Caco-2 (cell line): ENCODE measurements around the gene TMEM203. TPM values are rescaled to one million over a fixed set of nuclear protein-coding genes. Genes with fewer than 3 reads are reported as not detected.

Experiments used
- BruUV-seq: library from RNA; stranded (reverse); fragments of 400-500 nt; replicated peaks from 2 replicates; lab custom pipeline; 2021; lab: Mats Ljungman, UMichigan
- CTCF ChIA-PET: fragments of 300-600 bp; sonication (Branson Sonifier 250); formaldehyde crosslinking; loops from one replicate; lab custom pipeline; 2022; ENCODE audit warnings: antibody characterized with exemption; lab: Charles Lee
- POLR2A ChIA-PET: fragments of 300-600 bp; sonication (Branson Sonifier 250); formaldehyde crosslinking; loops from one replicate; lab custom pipeline; 2022; ENCODE audit warnings: antibody characterized with exemption; lab: Charles Lee
- DNase-seq, 2 experiments: peaks; one replicate each; pipeline versions ENCODE4 v3.0.0 to v3.0.0-alpha.2; 2020 to 2022
- H3K27me3 ChIP-seq: replicated peaks from 2 replicates; pipeline ENCODE4 v1.6.0; 2011; ENCODE audit warnings: low read length; ENCODE audit not compliant: control insufficient read depth, insufficient read depth
- H3K36me3 ChIP-seq: 2 replicates; pipeline ENCODE4 v1.5.1; 2011; ENCODE audit warnings: low read length; ENCODE audit not compliant: control insufficient read depth, insufficient read depth
- H3K4me1 ChIP-seq: fragments of 250-450 bp; sonication (Bioruptor Pico); 2 replicates; pipeline ENCODE4 v1.5.1; 2020; ENCODE audit warnings: mild to moderate bottlenecking
- H3K4me3 ChIP-seq: 2 replicates; pipeline ENCODE4 v1.5.1; 2011; ENCODE audit warnings: low read depth, mild to moderate bottlenecking, control low read depth, low read length
- H3K9me3 ChIP-seq: fragments of 250-450 bp; sonication (Bioruptor Pico); 2 replicates; pipeline ENCODE4 v1.5.1; 2020; ENCODE audit warnings: mild to moderate bottlenecking, moderate library complexity
- H3K27ac Mint-ChIP-seq: one replicate; pipeline ENCODE4 v1.8.0; 2022; ENCODE audit warnings: mixed read lengths; ENCODE audit not compliant: unreplicated experiment
- H3K27me3 Mint-ChIP-seq: one replicate; pipeline ENCODE4 v1.8.0; 2022; ENCODE audit warnings: mixed read lengths; ENCODE audit not compliant: insufficient read depth, unreplicated experiment
- H3K36me3 Mint-ChIP-seq: one replicate; pipeline ENCODE4 v1.8.0; 2022; ENCODE audit warnings: mild to moderate bottlenecking, mixed read lengths; ENCODE audit not compliant: insufficient read depth, unreplicated experiment
- H3K4me1 Mint-ChIP-seq: one replicate; pipeline ENCODE4 v1.8.0; 2022; ENCODE audit warnings: low read depth, mixed read lengths; ENCODE audit not compliant: unreplicated experiment
- H3K4me3 Mint-ChIP-seq: one replicate; pipeline ENCODE4 v1.8.0; 2022; ENCODE audit warnings: mild to moderate bottlenecking, moderate library complexity, mixed read lengths; ENCODE audit not compliant: unreplicated experiment
- H3K9me3 Mint-ChIP-seq: one replicate; pipeline ENCODE4 v1.8.0; 2022; ENCODE audit warnings: mixed read lengths; ENCODE audit not compliant: unreplicated experiment
- CTCF ChIP-seq, 2 experiments: fragments of 200-600 bp in 1 of 2; IDR thresholded peaks; 1 replicate in 1 of 2; 2 replicates in 1 of 2; pipeline versions ENCODE4 v1.5.1 to v1.8.0; 2011 to 2022; ENCODE audit warnings: antibody characterized with exemption in 1 of 2, control low read depth in 1 of 2, inconsistent platforms in 1 of 2, low read depth in 1 of 2, low read length in 1 of 2, mild to moderate bottlenecking in 1 of 2, moderate library complexity in 1 of 2; ENCODE audit not compliant: insufficient read depth in 1 of 2, severe bottlenecking in 1 of 2, unreplicated experiment in 1 of 2
- intact Hi-C: fragments of 100-400 bp; cut with micrococcal nuclease; formaldehyde crosslinking; loops from one replicate; pipeline ENCODE4 v1.10.0; 2022; ENCODE audit not compliant: unreplicated experiment
- total RNA-seq: library from RNA; stranded (reverse); gene quantifications from 2 replicates; pipeline ENCODE4 v1.2.3, GENCODE V29; 2022

Gene TMEM203
- total RNA-seq, 1 experiment from 2014 or later, result 38.4 TPM

GRCh38 chr9:137192859-137193258 lies 12.6 kb downstream of the TMEM203 start:
- Histone ChIP-seq H3K4me3 (no peak overlapping the region), H3K36me3 (peaks cover 2% of the 10 kb centered on the region), H3K9me3 (no peaks in the 10 kb centered on the region), H3K4me1 (peaks cover 20% of the 10 kb centered on the region), H3K27me3 (no peaks in the 10 kb centered on the region)
- intact Hi-C loops, result no loop called here
- no peak for TF ChIP-seq CTCF (IDR thresholded peaks at IDR 0.05; ENCODE audit: insufficient read depth in 1 of 2, low read depth in 1 of 2, low read length in 1 of 2, severe bottlenecking in 1 of 2, unreplicated experiment in 1 of 2)
- DNase-seq, result no peak
- Mint-ChIP-seq H3K27ac (no peak overlapping the region), H3K4me1 (peaks cover 15% of the 10 kb centered on the region), H3K4me3 (no peak overlapping the region), H3K36me3 (peaks cover 42% of the 10 kb centered on the region), H3K9me3 (no peaks in the 10 kb centered on the region), H3K27me3 (no peaks in the 10 kb centered on the region)
- CTCF ChIA-PET, result no interaction called here
- POLR2A ChIA-PET, result no interaction called here
- BruUV-seq, result no TSS peak

GRCh38 chr9:137192448-137192780 lies 13.0 kb downstream of the TMEM203 start:
- Mint-ChIP-seq H3K4me3 (no peak overlapping the region), H3K36me3 (peaks cover 46% of the 10 kb centered on the region), H3K4me1 (peaks cover 19% of the 10 kb centered on the region), H3K9me3 (no peaks in the 10 kb centered on the region), H3K27me3 (no peaks in the 10 kb centered on the region), H3K27ac (no peak overlapping the region)
- no peak for DNase-seq
- intact Hi-C loops, result no loop called here
- H3K4me3 ChIP-seq, result no peak overlapping the region
- H3K4me1 ChIP-seq, result peaks cover 18% of the 10 kb centered on the region
- CTCF ChIA-PET, result interaction anchor here (0.8 kb wide), 1 partner anchor 44 kb away, joined by 3 read pairs; no protein-coding TSS in a partner anchor
- H3K9me3 ChIP-seq, result no peaks in the 10 kb centered on the region
- BruUV-seq, result no TSS peak
- H3K27me3 ChIP-seq, result no peaks in the 10 kb centered on the region
- POLR2A ChIA-PET, result interaction anchor here (0.6 kb wide), 1 partner anchor 8 kb away, joined by 3 read pairs; the partner anchor contains the start of gene TPRN
- H3K36me3 ChIP-seq, result peaks cover 2% of the 10 kb centered on the region
- TF ChIP-seq CTCF (IDR thresholded peaks at IDR 0.05; ENCODE audit: insufficient read depth in 1 of 2, low read depth in 1 of 2, low read length in 1 of 2, severe bottlenecking in 1 of 2, unreplicated experiment in 1 of 2), result no peak

GRCh38 chr9:137191691-137192447 lies 13.6 kb downstream of the TMEM203 start:
- no peaks in the 10 kb centered on the region for H3K9me3 Mint-ChIP-seq
- H3K36me3 ChIP-seq, result peaks cover 2% of the 10 kb centered on the region
- H3K4me3 ChIP-seq, result no peak overlapping the region
- TF ChIP-seq CTCF (IDR thresholded peaks at IDR 0.05; ENCODE audit: insufficient read depth in 1 of 2, low read depth in 1 of 2, low read length in 1 of 2, severe bottlenecking in 1 of 2, unreplicated experiment in 1 of 2), result no peak
- DNase-seq, result no peak
- no peaks in the 10 kb centered on the region for H3K9me3 ChIP-seq
- no peaks in the 10 kb centered on the region for H3K27me3 ChIP-seq
- no peak overlapping the region for H3K4me3 Mint-ChIP-seq
- peaks cover 45% of the 10 kb centered on the region for H3K36me3 Mint-ChIP-seq
- peaks cover 20% of the 10 kb centered on the region for H3K4me1 ChIP-seq
- peaks cover 24% of the 10 kb centered on the region for H3K4me1 Mint-ChIP-seq
- H3K27me3 Mint-ChIP-seq, result no peaks in the 10 kb centered on the region
- no TSS peak for BruUV-seq
- ChIA-PET CTCF (interaction anchor here (0.8 to 1.3 kb wide), 2 partner anchors 9 to 45 kb away, joined by 3 to 4 read pairs; partner anchors contain the start of gene TPRN), POLR2A (interaction anchor here (0.6 kb wide), 1 partner anchor 9 kb away, joined by 3 read pairs; the partner anchor contains the start of gene TPRN)
- no peak overlapping the region for H3K27ac Mint-ChIP-seq
- intact Hi-C loops, result no loop called here
